Measurements from ENCODE around the gene TBC1D10B.

TBC1D10B gene

DNA sequence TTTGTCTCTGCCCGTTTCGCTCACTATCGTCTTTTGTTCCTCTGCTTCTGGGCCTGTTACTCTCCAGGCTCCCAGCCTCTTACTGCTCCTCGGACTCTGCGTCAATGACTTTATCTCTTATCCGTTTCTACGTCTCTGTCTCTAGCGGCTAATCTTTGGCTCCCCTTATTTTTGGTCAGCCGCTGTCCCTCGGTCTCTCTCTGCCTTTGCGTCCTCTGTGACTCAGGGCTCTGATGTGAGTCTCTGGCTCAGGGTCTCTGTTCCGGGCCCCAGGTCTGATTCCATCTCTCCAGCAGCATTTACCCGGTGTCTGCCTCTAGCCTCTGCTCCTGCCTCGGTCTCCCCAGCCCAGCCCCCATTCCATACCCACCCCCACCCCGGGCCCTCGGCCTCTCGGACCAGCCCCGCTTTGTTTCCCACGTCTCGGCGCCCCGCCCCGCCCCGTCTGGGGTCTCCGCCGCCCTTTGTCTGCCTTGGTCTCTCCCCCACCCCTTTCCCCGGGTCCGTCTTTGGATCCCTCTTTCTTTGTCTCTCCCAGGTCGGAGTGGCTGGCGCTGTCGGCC lies 24.4 kb upstream of the TBC1D10B start:
- peaks cover 25% of the 10 kb centered on the region for H3K36me3 ChIP-seq (ENCODE audit: insufficient read depth, low read length)
- no peaks in the 10 kb centered on the region for H3K27me3 ChIP-seq (ENCODE audit: insufficient read depth, low read length, poor library complexity)
- H3K4me3 ChIP-seq (ENCODE audit: low read depth in 1 of 2, low read length in 2 of 2) = peak overlapping the region; percentile 68 to 90
- H3K4me1 ChIP-seq (ENCODE audit: insufficient read depth, low read length) = peaks cover 49% of the 10 kb centered on the region
- H3K27ac ChIP-seq (ENCODE audit: low read length) = peak overlapping the region; percentile 88
- no peaks in the 10 kb centered on the region for H3K9me3 ChIP-seq (ENCODE audit: insufficient read depth, low read length, severe bottlenecking)
- peak overlapping the region; percentile 96 for H3K9ac ChIP-seq (ENCODE audit: low read depth, low read length)
- H4K20me1 ChIP-seq (ENCODE audit: insufficient read depth, low read length) = peaks cover 14% of the 10 kb centered on the region
- TF ChIP-seq EZH2 (IDR thresholded peaks at IDR 0.05; ENCODE audit: borderline replicate concordance, low read depth, low read length, severe bottlenecking) = no peak
- TF ChIP-seq, protein P1, sequence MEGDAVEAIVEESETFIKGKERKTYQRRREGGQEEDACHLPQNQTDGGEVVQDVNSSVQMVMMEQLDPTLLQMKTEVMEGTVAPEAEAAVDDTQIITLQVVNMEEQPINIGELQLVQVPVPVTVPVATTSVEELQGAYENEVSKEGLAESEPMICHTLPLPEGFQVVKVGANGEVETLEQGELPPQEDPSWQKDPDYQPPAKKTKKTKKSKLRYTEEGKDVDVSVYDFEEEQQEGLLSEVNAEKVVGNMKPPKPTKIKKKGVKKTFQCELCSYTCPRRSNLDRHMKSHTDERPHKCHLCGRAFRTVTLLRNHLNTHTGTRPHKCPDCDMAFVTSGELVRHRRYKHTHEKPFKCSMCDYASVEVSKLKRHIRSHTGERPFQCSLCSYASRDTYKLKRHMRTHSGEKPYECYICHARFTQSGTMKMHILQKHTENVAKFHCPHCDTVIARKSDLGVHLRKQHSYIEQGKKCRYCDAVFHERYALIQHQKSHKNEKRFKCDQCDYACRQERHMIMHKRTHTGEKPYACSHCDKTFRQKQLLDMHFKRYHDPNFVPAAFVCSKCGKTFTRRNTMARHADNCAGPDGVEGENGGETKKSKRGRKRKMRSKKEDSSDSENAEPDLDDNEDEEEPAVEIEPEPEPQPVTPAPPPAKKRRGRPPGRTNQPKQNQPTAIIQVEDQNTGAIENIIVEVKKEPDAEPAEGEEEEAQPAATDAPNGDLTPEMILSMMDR (IDR thresholded peaks at IDR 0.05; ENCODE audit: borderline replicate concordance, extremely low read depth, low read length, poor library complexity, severe bottlenecking) = no peak
- H2AFZ ChIP-seq (ENCODE audit: low read depth, low read length) = peak overlapping the region; percentile 81
- H3K4me2 ChIP-seq (ENCODE audit: insufficient read depth, low read length) = peak overlapping the region; percentile 88
- ATAC-seq (ENCODE audit: insufficient read depth, low read depth) (peak; percentile 45), DNase-seq (peak; percentile 42)
- H3K79me2 ChIP-seq (ENCODE audit: insufficient read depth, low read length) = peaks cover 40% of the 10 kb centered on the region

DNA sequence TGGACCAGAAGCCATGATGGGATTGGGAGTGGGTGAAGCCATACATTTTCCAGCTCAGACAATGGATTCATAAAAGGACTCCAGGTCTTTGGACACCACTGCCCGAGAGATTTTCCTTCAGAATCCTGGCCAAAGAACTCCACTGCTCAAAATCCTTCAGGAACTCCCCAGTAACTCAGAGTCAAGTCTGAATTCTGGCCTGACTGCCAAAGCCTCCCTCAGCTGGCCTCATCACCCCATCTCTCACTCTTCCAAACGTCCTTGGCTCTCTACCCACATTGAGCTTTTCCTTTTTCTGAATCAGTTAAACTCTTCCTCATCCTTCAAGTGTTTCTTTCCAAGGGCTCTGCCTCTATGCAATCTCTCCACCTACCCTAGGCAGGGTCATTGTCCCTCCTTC lies 13.2 kb upstream of the TBC1D10B start:
- peaks cover under 1% of the 10 kb centered on the region; the same call in 1 of the 2 replicates for H4K20me1 ChIP-seq (ENCODE audit: insufficient read depth, low read length)
- H3K79me2 ChIP-seq (ENCODE audit: insufficient read depth, low read length) = peaks cover 35% of the 10 kb centered on the region
- ATAC-seq (ENCODE audit: insufficient read depth, low read depth) (no peak), DNase-seq (no peak)
- no peak overlapping the region for H2AFZ ChIP-seq (ENCODE audit: low read depth, low read length)
- peak overlapping the region; percentile 99 for H3K27ac ChIP-seq (ENCODE audit: low read length)
- peak overlapping the region; percentile 92 for H3K4me2 ChIP-seq (ENCODE audit: insufficient read depth, low read length)
- TF ChIP-seq, protein P1 (IDR thresholded peaks at IDR 0.05; ENCODE audit: borderline replicate concordance, extremely low read depth, low read length, poor library complexity, severe bottlenecking) = no peak
- TF ChIP-seq EZH2 (IDR thresholded peaks at IDR 0.05; ENCODE audit: borderline replicate concordance, low read depth, low read length, severe bottlenecking) = no peak
- no peaks in the 10 kb centered on the region for H3K27me3 ChIP-seq (ENCODE audit: insufficient read depth, low read length, poor library complexity)
- peak overlapping the region in 1 of 2 experiments; percentile 73; a peak in 1 of 4 replicates for H3K4me3 ChIP-seq (ENCODE audit: low read depth in 1 of 2, low read length in 2 of 2)
- no peaks in the 10 kb centered on the region for H3K9me3 ChIP-seq (ENCODE audit: insufficient read depth, low read length, severe bottlenecking)
- H3K4me1 ChIP-seq (ENCODE audit: insufficient read depth, low read length) = peaks cover 59% of the 10 kb centered on the region
- H3K36me3 ChIP-seq (ENCODE audit: insufficient read depth, low read length) = peaks cover 15% of the 10 kb centered on the region
- peak overlapping the region; percentile 87 for H3K9ac ChIP-seq (ENCODE audit: low read depth, low read length)

DNA sequence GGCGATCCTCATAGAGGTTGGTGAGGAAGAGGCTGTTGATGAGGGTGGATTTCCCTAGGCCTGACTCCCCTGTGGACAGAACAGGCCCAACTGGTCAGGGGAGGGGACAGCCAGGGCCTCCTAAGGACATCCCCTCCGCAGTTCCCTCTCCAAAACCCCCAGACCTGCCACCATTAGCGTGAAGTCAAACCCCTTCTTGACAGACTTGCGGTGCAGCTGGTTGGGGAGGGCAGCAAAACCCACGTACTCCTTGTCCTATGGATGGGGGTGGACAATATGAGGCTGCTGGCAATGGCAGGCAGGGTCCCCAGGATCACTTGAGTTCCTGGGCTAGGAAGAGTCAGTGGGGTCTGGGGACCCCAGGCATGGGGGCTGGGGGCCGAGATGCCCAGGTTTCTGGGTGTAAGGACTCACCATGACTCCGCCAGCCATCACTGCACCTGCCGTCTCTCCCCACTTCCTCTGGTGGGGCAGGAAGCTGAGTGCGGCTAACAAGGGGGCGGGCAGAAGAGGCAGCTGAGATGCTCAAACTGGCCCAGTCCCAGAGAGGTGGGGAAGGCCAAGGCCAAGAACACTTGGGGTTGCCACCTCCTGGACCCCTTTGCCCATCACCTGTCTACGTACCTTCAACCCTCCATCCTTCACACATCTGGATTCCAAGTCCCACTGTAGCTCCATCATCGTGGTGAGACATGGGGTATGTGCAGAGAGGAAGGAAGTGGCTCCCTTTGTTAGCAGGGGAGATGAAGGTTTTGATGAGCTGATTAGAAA lies 12.0 kb upstream of the TBC1D10B start, which contains the start of gene SEPTIN1:
Gene SEPTIN1 (minus strand): TSS at position 451 of the 771 bp plus-strand sequence. CDS start 19 bp downstream, at position 432.
- H3K27me3 ChIP-seq (ENCODE audit: insufficient read depth, low read length, poor library complexity) = no peaks in the 10 kb centered on the region
- H3K27ac ChIP-seq (ENCODE audit: low read length) = peak within 1 kb of the TSS; percentile 99
- peaks cover 18% of the 10 kb centered on the region for H3K36me3 ChIP-seq (ENCODE audit: insufficient read depth, low read length)
- peak; percentile 93 for DNase-seq
- peak; percentile 66 for ATAC-seq (ENCODE audit: insufficient read depth, low read depth)
- H3K79me2 ChIP-seq (ENCODE audit: insufficient read depth, low read length) = peaks cover 36% of the 10 kb centered on the region
- H3K4me1 ChIP-seq (ENCODE audit: insufficient read depth, low read length) = peaks cover 69% of the 10 kb centered on the region
- H3K9me3 ChIP-seq (ENCODE audit: insufficient read depth, low read length, severe bottlenecking) = no peaks in the 10 kb centered on the region
- H3K9ac ChIP-seq (ENCODE audit: low read depth, low read length) = peak within 1 kb of the TSS; percentile 87
- H3K4me2 ChIP-seq (ENCODE audit: insufficient read depth, low read length) = peak within 1 kb of the TSS; percentile 92
- peaks cover 3% of the 10 kb centered on the region; the same call in 1 of the 2 replicates for H4K20me1 ChIP-seq (ENCODE audit: insufficient read depth, low read length)
- TF ChIP-seq EZH2 (IDR thresholded peaks at IDR 0.05; ENCODE audit: borderline replicate concordance, low read depth, low read length, severe bottlenecking) = no peak
- TF ChIP-seq, protein P1 (IDR thresholded peaks at IDR 0.05; ENCODE audit: borderline replicate concordance, extremely low read depth, low read length, poor library complexity, severe bottlenecking) = peak; percentile 8
- H2AFZ ChIP-seq (ENCODE audit: low read depth, low read length) = peak within 1 kb of the TSS; percentile 86
- peak within 1 kb of the TSS; percentile 36 to 73 for H3K4me3 ChIP-seq (ENCODE audit: low read depth in 1 of 2, low read length in 2 of 2)
